ENCODE measurements around the gene AP2S1.
"Not testable (repeated sequence)": the region's sequence is repeated elsewhere in the genome, so short reads cannot be mapped to it uniquely, and the experiment has no call there.

AP2S1 gene

GRCh38 chr19:46809534-46810272 is 40.9 kb downstream of the AP2S1 start:
- H3K27me3 ChIP-seq (ENCODE audit: insufficient read depth, poor library complexity, severe bottlenecking) = no peaks in the 10 kb centered on the region
- TF ChIP-seq SPI1 (IDR thresholded peaks at IDR 0.05; ENCODE audit: borderline replicate concordance, low read depth) = peak; percentile 72; the same call in 1 of the 2 replicates
- TF ChIP-seq GABPA (IDR thresholded peaks at IDR 0.05; ENCODE audit: low read depth) = no peak
- DNase-seq (ENCODE audit: low read depth in 1 of 2, low spot score in 1 of 2) = peak in 1 of 2 experiments; percentile 63
- H3K4me3 ChIP-seq (replicated peaks; ENCODE audit: insufficient read depth, low read length) = no peak overlapping the region
- H3K27ac ChIP-seq (replicated peaks) = no peak overlapping the region

- TF ChIP-seq REST (IDR thresholded peaks at IDR 0.05; ENCODE audit: insufficient replicate concordance, low read depth) (no peak), GABPA (IDR thresholded peaks at IDR 0.05; ENCODE audit: low read depth) (no peak), CTCF (IDR thresholded peaks at IDR 0.05; ENCODE audit: insufficient read depth, low read length) (no peak), POLR2AphosphoS5 (IDR thresholded peaks at IDR 0.05; ENCODE audit: low read depth) (no peak), SPI1 (IDR thresholded peaks at IDR 0.05; ENCODE audit: borderline replicate concordance, low read depth) (no peak)
- Histone ChIP-seq H3K27ac (replicated peaks) (no peak overlapping the region), H3K4me3 (replicated peaks; ENCODE audit: insufficient read depth, low read length) (no peak overlapping the region), H3K27me3 (ENCODE audit: insufficient read depth, poor library complexity, severe bottlenecking) (no peaks in the 10 kb centered on the region)
- DNase-seq (ENCODE audit: low read depth in 1 of 2, low spot score in 1 of 2) = no peak
Observed at GRCh38 chr19:46806656-46807055, 44.0 kb downstream of the AP2S1 start.

- H3K27ac ChIP-seq (replicated peaks); H3K27me3 ChIP-seq (ENCODE audit: insufficient read depth, poor library complexity, severe bottlenecking); DNase-seq (ENCODE audit: low read depth in 1 of 2, low spot score in 1 of 2); H3K4me3 ChIP-seq (replicated peaks; ENCODE audit: insufficient read depth, low read length): not testable (repeated sequence)
Observed at GRCh38 chr19:46804432-46804831, 46.2 kb downstream of the AP2S1 start.

GRCh38 chr19:46803555-46803954 is 47.1 kb downstream of the AP2S1 start:
- Histone ChIP-seq H3K27ac (replicated peaks) (no peak overlapping the region), H3K27me3 (ENCODE audit: insufficient read depth, poor library complexity, severe bottlenecking) (no peaks in the 10 kb centered on the region), H3K4me3 (replicated peaks; ENCODE audit: insufficient read depth, low read length) (no peak overlapping the region)
- TF ChIP-seq SPI1 (IDR thresholded peaks at IDR 0.05; ENCODE audit: borderline replicate concordance, low read depth) (peak; percentile 77), POLR2AphosphoS5 (IDR thresholded peaks at IDR 0.05; ENCODE audit: low read depth) (no peak)
- peak in 1 of 2 experiments; percentile 6 for DNase-seq (ENCODE audit: low read depth in 1 of 2, low spot score in 1 of 2)

GRCh38 chr19:46802152-46802551 is 48.5 kb downstream of the AP2S1 start:
- Histone ChIP-seq H3K27ac (replicated peaks) (no peak overlapping the region), H3K27me3 (ENCODE audit: insufficient read depth, poor library complexity, severe bottlenecking) (no peaks in the 10 kb centered on the region), H3K4me3 (replicated peaks; ENCODE audit: insufficient read depth, low read length) (no peak overlapping the region)
- no peak for TF ChIP-seq CTCF (IDR thresholded peaks at IDR 0.05; ENCODE audit: insufficient read depth, low read length)
- TF ChIP-seq POLR2AphosphoS5 (IDR thresholded peaks at IDR 0.05; ENCODE audit: low read depth) = no peak
- TF ChIP-seq SPI1 (IDR thresholded peaks at IDR 0.05; ENCODE audit: borderline replicate concordance, low read depth) = no peak
- TF ChIP-seq REST (IDR thresholded peaks at IDR 0.05; ENCODE audit: insufficient replicate concordance, low read depth) = no peak
- TF ChIP-seq GABPA (IDR thresholded peaks at IDR 0.05; ENCODE audit: low read depth) = no peak
- no peak for DNase-seq (ENCODE audit: low read depth in 1 of 2, low spot score in 1 of 2)

Data from HL-60 (cell line).